Mesenchymal stem cell (in vitro differentiated cells and primary cell): Measurements from ENCODE around the gene THEMIS.
A peak's percentile ranks its signal among the peaks of the same experiment; 100 is the strongest.
"Not testable (repeated sequence)": the region's sequence is repeated elsewhere in the genome, so short reads cannot be mapped to it uniquely, and the experiment has no call there.

Experiments
- DNase-seq: peaks from one replicate; pipeline ENCODE4 v3.0.0-alpha.2; 2013
- H2AFZ ChIP-seq: one replicate; pipeline ENCODE4 v1.6.1; 2013; ENCODE audit warnings: low read depth, mild to moderate bottlenecking, control low read depth, inconsistent platforms, low read length, moderate library complexity
- H2AK5ac ChIP-seq: 2 replicates; pipeline ENCODE4 v1.6.1; 2013; ENCODE audit warnings: low read length, moderate library complexity, mild to moderate bottlenecking, inconsistent platforms; ENCODE audit not compliant: severe bottlenecking
- H2BK120ac ChIP-seq: one replicate; pipeline ENCODE4 v1.6.1; 2013; ENCODE audit warnings: low read depth, mild to moderate bottlenecking, inconsistent platforms, low read length, moderate library complexity
- H2BK12ac ChIP-seq, 2 experiments: one replicate each; pipeline ENCODE4 v1.6.1; 2013; ENCODE audit warnings: inconsistent platforms in 2 of 2, low read length in 2 of 2, mild to moderate bottlenecking in 2 of 2, moderate library complexity in 2 of 2, control low read depth in 1 of 2
- H2BK15ac ChIP-seq: one replicate; pipeline ENCODE4 v1.6.1; 2013; ENCODE audit warnings: mild to moderate bottlenecking, low read depth, inconsistent platforms; ENCODE audit not compliant: poor library complexity, severe bottlenecking
- H2BK5ac ChIP-seq: 2 replicates; pipeline ENCODE4 v1.6.1; 2013; ENCODE audit warnings: low read depth, mild to moderate bottlenecking, low read length, control low read depth, inconsistent platforms; ENCODE audit not compliant: poor library complexity, severe bottlenecking
- H3K14ac ChIP-seq, 2 experiments: one replicate each; pipeline ENCODE4 v1.6.1; 2013; ENCODE audit warnings: inconsistent platforms in 2 of 2, low read length in 2 of 2, control low read depth in 1 of 2, mild to moderate bottlenecking in 1 of 2, moderate library complexity in 1 of 2
- H3K18ac ChIP-seq, 2 experiments: one replicate each; pipeline ENCODE4 v1.6.1; 2013; ENCODE audit warnings: inconsistent platforms in 2 of 2, low read length in 2 of 2, control low read depth in 1 of 2, low read depth in 1 of 2, mild to moderate bottlenecking in 1 of 2
- H3K23ac ChIP-seq, 2 experiments: one replicate each; pipeline ENCODE4 v1.6.1; 2013; ENCODE audit warnings: inconsistent platforms in 2 of 2, low read length in 2 of 2, mild to moderate bottlenecking in 2 of 2, moderate library complexity in 2 of 2, control low read depth in 1 of 2
- H3K27ac ChIP-seq: 2 replicates; pipeline ENCODE4 v1.5.1; 2013; ENCODE audit warnings: mild to moderate bottlenecking, moderate library complexity, low read length, control low read depth, inconsistent platforms; ENCODE audit not compliant: poor library complexity, severe bottlenecking
- H3K27me3 ChIP-seq, 2 experiments: 2 replicates each; pipeline versions ENCODE4 v1.6.1 to v1.7.0; 2013; ENCODE audit warnings: low read length in 2 of 2, mild to moderate bottlenecking in 2 of 2, moderate library complexity in 2 of 2, control low read depth in 1 of 2, inconsistent platforms in 1 of 2; ENCODE audit not compliant: control insufficient read depth in 1 of 2, insufficient read depth in 1 of 2
- H3K36me3 ChIP-seq, 2 experiments: 2 replicates each; pipeline versions ENCODE4 v1.6.1 to v1.7.0; 2013; ENCODE audit warnings: low read length in 2 of 2, control low read depth in 1 of 2, inconsistent platforms in 1 of 2, low read depth in 1 of 2, mild to moderate bottlenecking in 1 of 2; ENCODE audit not compliant: insufficient read depth in 2 of 2, control insufficient read depth in 1 of 2
- H3K4ac ChIP-seq, 2 experiments: one replicate each; pipeline ENCODE4 v1.6.1; 2013; ENCODE audit warnings: inconsistent platforms in 2 of 2, low read length in 2 of 2, mild to moderate bottlenecking in 2 of 2, moderate library complexity in 2 of 2, control low read depth in 1 of 2, low read depth in 1 of 2
- H3K4me1 ChIP-seq: 2 replicates; pipeline ENCODE4 v1.6.1; 2013; ENCODE audit warnings: low read depth, low read length, control low read depth; ENCODE audit not compliant: control insufficient read depth, insufficient read depth
- H3K4me2 ChIP-seq: 2 replicates; pipeline ENCODE4 v1.6.1; 2013; ENCODE audit warnings: low read length, mild to moderate bottlenecking, inconsistent platforms; ENCODE audit not compliant: poor library complexity, severe bottlenecking
- H3K4me3 ChIP-seq, 2 experiments: 2 replicates each; pipeline versions ENCODE4 v1.5.1 to v1.7.0; 2013; ENCODE audit warnings: low read length in 2 of 2, mild to moderate bottlenecking in 2 of 2, control low read depth in 1 of 2, low read depth in 1 of 2; ENCODE audit not compliant: insufficient read depth in 1 of 2
- H3K79me1 ChIP-seq: replicated peaks from 2 replicates; pipeline ENCODE4 v1.6.1; 2013; ENCODE audit warnings: mild to moderate bottlenecking, control low read depth, low read length, inconsistent platforms; ENCODE audit not compliant: poor library complexity, severe bottlenecking
- H3K9ac ChIP-seq: 2 replicates; pipeline ENCODE4 v1.7.0; 2013; ENCODE audit warnings: mild to moderate bottlenecking, low read length, moderate library complexity
- H3K9me3 ChIP-seq: 2 replicates; pipeline ENCODE4 v1.7.0; 2013; ENCODE audit warnings: mild to moderate bottlenecking, low read length; ENCODE audit not compliant: control insufficient read depth
- H4K8ac ChIP-seq: one replicate; pipeline ENCODE4 v1.6.1; 2013; ENCODE audit warnings: inconsistent platforms, mild to moderate bottlenecking, low read length, moderate library complexity
- H4K91ac ChIP-seq: one replicate; pipeline ENCODE4 v1.6.1; 2013; ENCODE audit warnings: mild to moderate bottlenecking, low read length, inconsistent platforms
- WGBS: methylation state at CpG from one replicate; pipeline ENCODE4 v1.1.7; 2013; ENCODE audit warnings: mixed read lengths; 5-methylcytosine and 5-hydroxymethylcytosine counted together

The THEMIS gene

GRCh38 chr6:127691146-127691545 is 209.7 kb downstream of the THEMIS start:
- Histone ChIP-seq H3K27me3 (no peaks in the 10 kb centered on the region), H3K4me1 (no peaks in the 10 kb centered on the region), H4K91ac (no peak overlapping the region), H3K36me3 (no peaks in the 10 kb centered on the region), H3K4me2 (no peak overlapping the region), H3K9ac (no peak overlapping the region), H3K4me3 (no peak overlapping the region), H2BK5ac (no peak overlapping the region), H3K14ac (no peak overlapping the region), H2AFZ (no peak overlapping the region), H2BK120ac (no peak overlapping the region), H3K9me3 (no peaks in the 10 kb centered on the region), H4K8ac (no peak overlapping the region), H2BK15ac (no peak overlapping the region), H3K23ac (no peak overlapping the region), H3K4ac (no peak overlapping the region), H2BK12ac (no peak overlapping the region), H2AK5ac (no peak overlapping the region), H3K27ac (no peak overlapping the region), H3K79me1 (no peaks in the 10 kb centered on the region), H3K18ac (no peak overlapping the region)
- DNase-seq, result no peak

GRCh38 chr6:127690588-127690987 is 210.3 kb downstream of the THEMIS start:
- no peak overlapping the region for H2BK120ac ChIP-seq
- H3K79me1 ChIP-seq, result no peaks in the 10 kb centered on the region
- H3K4ac ChIP-seq, result no peak overlapping the region
- no peak for DNase-seq
- no peak overlapping the region for H3K4me3 ChIP-seq
- H3K4me1 ChIP-seq, result no peaks in the 10 kb centered on the region
- no peak overlapping the region for H2BK12ac ChIP-seq
- no peak overlapping the region for H3K27ac ChIP-seq
- no peak overlapping the region for H3K9ac ChIP-seq
- no peak overlapping the region for H3K18ac ChIP-seq
- no peak overlapping the region for H2AK5ac ChIP-seq
- no peak overlapping the region for H4K8ac ChIP-seq
- H3K27me3 ChIP-seq, result peaks cover 0 to under 1% of the 10 kb centered on the region in 2 experiments
- no peak overlapping the region for H3K23ac ChIP-seq
- H4K91ac ChIP-seq, result no peak overlapping the region
- H3K9me3 ChIP-seq, result no peaks in the 10 kb centered on the region
- H3K36me3 ChIP-seq, result no peaks in the 10 kb centered on the region
- no peak overlapping the region for H3K4me2 ChIP-seq
- H2AFZ ChIP-seq, result no peak overlapping the region
- no peak overlapping the region for H2BK5ac ChIP-seq
- H3K14ac ChIP-seq, result no peak overlapping the region
- H2BK15ac ChIP-seq, result no peak overlapping the region

- Histone ChIP-seq H3K79me1 (no peaks in the 10 kb centered on the region), H3K18ac (no peak overlapping the region), H3K4me1 (no peaks in the 10 kb centered on the region), H3K9ac (no peak overlapping the region), H4K91ac (no peak overlapping the region), H2BK5ac (no peak overlapping the region), H2BK120ac (no peak overlapping the region), H3K9me3 (no peaks in the 10 kb centered on the region), H2AK5ac (no peak overlapping the region), H3K23ac (no peak overlapping the region), H2BK12ac (no peak overlapping the region), H2BK15ac (no peak overlapping the region), H3K4me2 (no peak overlapping the region), H2AFZ (no peak overlapping the region), H3K27ac (no peak overlapping the region), H3K27me3 (peaks cover 0 to 3% of the 10 kb centered on the region in 2 experiments), H3K14ac (no peak overlapping the region), H4K8ac (no peak overlapping the region), H3K4me3 (no peak overlapping the region), H3K4ac (no peak overlapping the region), H3K36me3 (no peaks in the 10 kb centered on the region)
- DNase-seq, result peak; percentile 26
Observed at GRCh38 chr6:127690092-127690491, 210.8 kb downstream of the THEMIS start.

GRCh38 chr6:127687490-127687889 is 213.4 kb downstream of the THEMIS start:
- not testable (repeated sequence) for H2BK120ac ChIP-seq, H2AK5ac ChIP-seq, H3K4me1 ChIP-seq, H3K27me3 ChIP-seq, H3K27ac ChIP-seq, H3K23ac ChIP-seq, H3K79me1 ChIP-seq, H2BK12ac ChIP-seq, H3K14ac ChIP-seq, H2AFZ ChIP-seq, H3K4ac ChIP-seq, H3K18ac ChIP-seq, H3K4me2 ChIP-seq, H3K36me3 ChIP-seq, H3K9me3 ChIP-seq, DNase-seq, H2BK5ac ChIP-seq, H3K4me3 ChIP-seq, H4K91ac ChIP-seq, H3K9ac ChIP-seq, H2BK15ac ChIP-seq, H4K8ac ChIP-seq
- WGBS, result 94% methylated on average over 2 of the region's 3 CpGs
